Measurements from ENCODE around the gene SPTBN1.
A peak's percentile ranks its signal among the peaks of the same experiment; 100 is the strongest.

The SPTBN1 gene

GRCh38 chr2:54595999-54596902 lies 140.1 kb downstream of the SPTBN1 start:
- DNase-seq, result no peak

DNA sequence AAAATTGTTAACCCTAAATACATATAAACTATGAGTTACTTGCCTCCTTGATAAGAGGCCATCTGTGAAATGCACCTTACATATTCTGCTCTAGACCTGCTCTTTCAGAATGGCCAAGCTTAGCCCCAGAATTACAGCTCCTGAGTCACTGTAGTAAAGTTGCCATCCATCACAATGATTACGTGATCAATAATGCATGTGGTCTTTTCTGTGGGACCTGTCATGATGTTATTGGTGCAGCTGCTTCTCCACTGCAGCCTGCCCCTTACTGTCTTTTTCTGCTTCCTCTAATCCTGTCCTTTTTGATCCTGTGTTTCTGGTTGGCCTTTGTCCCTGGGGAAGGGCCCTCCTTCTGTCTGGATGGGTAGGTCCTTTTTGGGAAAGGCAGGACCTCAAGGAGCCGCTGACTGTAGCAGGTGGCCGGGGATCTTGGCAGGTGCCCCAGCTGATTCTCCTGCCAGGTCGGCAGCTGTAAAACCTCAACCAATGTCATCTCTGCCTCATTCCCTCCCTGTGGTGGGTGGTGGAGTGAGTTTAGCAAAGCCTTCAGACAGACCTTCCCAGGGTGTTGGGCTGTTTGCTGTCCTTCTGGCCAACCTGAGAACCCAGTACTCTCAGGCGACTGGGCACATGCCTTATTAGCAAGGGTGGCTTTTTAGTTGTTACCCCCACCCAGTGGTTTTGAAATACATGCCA lies 141.2 kb downstream of the SPTBN1 start:
- peak; percentile 65 for DNase-seq

- no peak for DNase-seq
These were observed 142.5 kb downstream of the SPTBN1 start for GRCh38 chr2:54598347-54599325.

- peak; percentile 60 for DNase-seq
These were observed 143.2 kb downstream of the SPTBN1 start for GRCh38 chr2:54599326-54599710.

DNA sequence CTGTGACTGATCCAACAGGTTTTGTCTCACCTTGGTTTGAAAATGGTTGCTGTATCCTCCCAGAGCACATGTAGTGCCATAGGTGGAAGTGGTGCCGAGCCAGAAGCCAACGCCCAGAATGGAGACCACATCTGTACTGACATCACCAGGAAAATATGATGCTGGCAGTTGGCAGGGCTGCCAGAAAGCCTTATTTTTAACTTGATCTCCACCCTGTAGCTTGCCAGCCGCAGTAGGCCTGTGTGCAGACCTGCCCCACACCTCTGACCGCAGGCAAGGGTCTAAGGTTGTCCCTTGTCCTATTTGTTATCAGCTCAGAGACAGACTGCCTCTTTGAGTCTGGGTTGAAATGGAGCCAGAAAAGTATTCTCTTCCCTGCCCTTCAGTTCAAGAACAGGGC lies 143.8 kb downstream of the SPTBN1 start:
- DNase-seq, result no peak

- no peak for DNase-seq
These were observed 145.2 kb downstream of the SPTBN1 start for GRCh38 chr2:54601339-54601738.

DNA sequence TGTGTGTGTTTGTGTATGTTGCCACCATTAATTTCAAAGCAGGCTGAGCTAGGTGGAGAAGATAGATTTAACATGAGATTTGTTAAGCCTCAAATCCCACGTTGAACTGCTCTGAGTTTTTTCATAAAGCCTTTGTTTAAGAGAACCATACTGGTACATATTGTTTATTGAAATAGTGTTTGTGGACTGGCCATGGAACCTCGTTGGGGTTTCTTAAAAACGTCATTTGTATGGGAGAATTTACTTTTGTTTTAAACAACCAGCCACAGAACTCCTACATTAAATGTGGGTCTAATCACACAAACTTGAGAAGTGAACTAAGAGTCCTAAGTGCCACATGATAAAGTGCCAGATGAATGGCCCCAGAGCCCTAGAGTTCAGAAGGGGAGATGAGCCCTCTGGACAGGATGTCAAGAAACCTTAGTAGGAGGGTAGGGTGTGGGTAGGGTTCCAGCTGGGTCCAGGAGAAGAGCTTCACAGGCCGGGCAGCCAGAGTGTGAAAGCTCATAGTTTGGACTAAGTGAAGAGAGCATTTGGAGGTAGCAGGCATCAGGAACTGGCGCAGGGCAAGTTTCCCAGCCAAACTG lies 146.7 kb downstream of the SPTBN1 start:
- DNase-seq, result no peak

GRCh38 chr2:54603357-54603756 lies 147.2 kb downstream of the SPTBN1 start:
- DNase-seq, result no peak

DNA sequence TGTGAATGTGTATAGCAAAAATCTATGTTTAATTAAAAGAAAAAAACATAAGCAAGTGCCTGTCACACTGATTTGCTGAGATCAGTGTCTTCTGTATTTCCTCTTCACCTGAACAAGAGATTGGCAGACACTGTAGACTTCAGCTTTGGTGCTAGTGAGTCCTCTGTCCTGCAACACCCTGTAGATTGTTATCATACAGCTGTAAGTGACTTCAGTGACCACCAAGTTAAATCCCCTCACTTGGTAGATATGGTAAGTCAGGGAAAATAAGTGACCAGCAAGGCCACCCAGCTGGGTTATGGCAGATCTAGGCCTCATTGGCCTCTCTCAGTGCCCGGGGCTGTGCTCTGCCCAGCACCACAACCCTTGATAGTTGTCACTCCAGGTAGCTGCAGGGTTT lies 147.7 kb downstream of the SPTBN1 start:
- DNase-seq, result no peak

GRCh38 chr2:54604871-54605270 lies 148.7 kb downstream of the SPTBN1 start:
- no peak for DNase-seq

- no peak for DNase-seq
These were observed 149.7 kb downstream of the SPTBN1 start for GRCh38 chr2:54605836-54606235.

- DNase-seq, result no peak
These were observed 150.3 kb downstream of the SPTBN1 start for GRCh38 chr2:54606393-54606958.

- DNase-seq, result no peak
These were observed 152.1 kb downstream of the SPTBN1 start for GRCh38 chr2:54608224-54608623.

- DNase-seq, result no peak
These were observed 153.1 kb downstream of the SPTBN1 start for GRCh38 chr2:54609241-54609640.

DNA sequence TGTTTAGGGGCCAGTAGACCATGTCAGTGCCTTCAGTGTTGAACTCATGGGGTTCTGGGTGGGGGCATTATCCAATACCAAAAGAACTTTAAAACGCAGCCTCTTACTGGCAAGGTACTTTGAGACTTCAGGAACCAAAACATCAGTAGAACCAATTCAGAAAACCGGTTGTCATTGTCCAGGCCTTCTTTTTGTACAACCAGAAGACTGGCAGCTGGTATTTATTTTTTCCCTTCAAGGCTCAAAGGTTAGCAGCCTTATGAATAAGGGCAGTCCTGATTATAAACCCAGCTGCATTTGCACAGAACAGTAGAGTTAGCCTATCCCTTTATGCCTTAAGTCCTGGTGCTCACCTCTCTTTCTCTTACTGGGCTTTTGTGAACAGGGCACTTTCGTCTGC lies 153.5 kb downstream of the SPTBN1 start:
- DNase-seq, result no peak

DNA sequence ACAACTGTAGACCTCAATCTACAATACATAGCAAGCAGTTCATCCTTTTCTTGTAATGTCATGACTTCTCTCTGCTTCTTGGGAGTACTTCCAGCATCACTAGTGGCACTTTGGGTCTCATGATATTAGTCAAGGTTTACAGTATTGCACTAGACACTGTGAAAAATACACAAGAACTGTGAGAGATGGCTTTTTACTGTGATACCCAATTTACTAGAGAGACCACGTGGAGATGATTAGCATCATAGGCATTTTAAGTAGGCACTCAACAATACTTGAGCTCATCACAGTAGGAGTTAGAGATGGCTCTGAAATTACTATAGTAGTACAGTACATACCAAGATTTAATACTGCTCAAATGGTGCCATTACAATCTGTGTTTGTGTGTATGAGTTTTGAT lies 154.6 kb downstream of the SPTBN1 start:
- DNase-seq, result peak; percentile 17

GRCh38 chr2:54611830-54612545 lies 155.9 kb downstream of the SPTBN1 start:
- DNase-seq, result no peak

- DNase-seq, result no peak
These were observed 157.3 kb downstream of the SPTBN1 start for GRCh38 chr2:54613386-54613785.

DNA sequence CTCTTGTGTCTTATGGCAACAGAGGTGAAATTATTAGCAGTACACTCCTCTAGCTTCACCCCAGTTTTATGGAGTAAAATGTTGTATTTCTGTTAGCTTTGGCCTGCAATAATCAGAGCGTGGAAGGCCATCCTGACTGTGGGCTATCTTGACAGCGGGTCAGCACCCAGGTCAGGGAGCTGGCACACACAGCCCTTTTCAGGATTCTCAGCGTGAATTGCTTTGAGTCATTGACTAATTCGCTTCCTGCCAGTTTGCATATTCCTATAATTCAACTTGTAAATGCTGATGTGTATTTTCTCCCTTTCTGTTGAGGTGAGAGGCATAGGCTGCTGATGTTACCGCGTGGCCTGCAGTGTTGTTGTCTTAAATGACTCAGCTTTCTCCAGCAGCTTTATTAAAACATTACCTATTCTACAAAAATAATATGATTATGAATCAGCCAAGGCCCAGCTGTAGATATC lies 157.7 kb downstream of the SPTBN1 start:
- DNase-seq, result no peak

GRCh38 chr2:54614819-54615218 lies 158.7 kb downstream of the SPTBN1 start:
- DNase-seq, result no peak

- no peak for DNase-seq
These were observed 159.9 kb downstream of the SPTBN1 start for GRCh38 chr2:54615832-54616534.
